ENCODE measurements around the gene NEFH. TPM values are rescaled to one million over a fixed set of nuclear protein-coding genes. Genes with fewer than 3 reads are reported as not detected.

NEFH gene
- total and polyA plus RNA-seq, 2 donors (not counting 3 experiments of a cell fraction or from before 2014, with no cell fraction given): 0.09 to 0.59 TPM

GRCh38 chr22:29433856-29434255, 46.2 kb upstream of the NEFH start:
- FAIRE-seq: no peak
- Histone ChIP-seq H3K9ac (replicated peaks; ENCODE audit: extremely low read depth, insufficient read depth, low read length) (no peak overlapping the region), H2AFZ (ENCODE audit: low read depth, low read length) (no peak overlapping the region), H3K4me3 (replicated peaks in 1 of 3; ENCODE audit: insufficient read depth in 1 of 3, low read depth in 1 of 3, low read length in 3 of 3) (no peak overlapping the region), H3K4me1 (ENCODE audit: control insufficient read depth, extremely low read depth, insufficient read depth, low read length) (no peaks in the 10 kb centered on the region), H3K79me2 (ENCODE audit: control insufficient read depth, insufficient read depth, low read length) (no peaks in the 10 kb centered on the region), H3K4me2 (ENCODE audit: insufficient read depth, low read length) (no peak overlapping the region), H3K36me3 (ENCODE audit: control insufficient read depth in 2 of 2, extremely low read depth in 1 of 2, insufficient read depth in 2 of 2, low read length in 2 of 2) (no peaks in the 10 kb centered on the region), H4K20me1 (replicated peaks; ENCODE audit: control insufficient read depth, extremely low read depth, insufficient read depth, low read length) (no peaks in the 10 kb centered on the region), H3K27ac (ENCODE audit: insufficient read depth, low read depth, low read length) (no peak overlapping the region), H3K9me3 (replicated peaks; ENCODE audit: control insufficient read depth, insufficient read depth, low read length) (no peaks in the 10 kb centered on the region), H3K27me3 (ENCODE audit: control insufficient read depth in 2 of 2, insufficient read depth in 2 of 2, low read length in 2 of 2) (peaks cover 16 to 34% of the 10 kb centered on the region in 2 experiments), H3K9me1 (replicated peaks; ENCODE audit: control insufficient read depth, extremely low read depth, insufficient read depth, low read length) (no peaks in the 10 kb centered on the region)
- ChIA-PET POLR2A (interaction anchor here (0.6 kb wide), 1 partner anchor 14 kb away, joined by 5 read pairs; no protein-coding TSS in a partner anchor), CTCF (interaction anchor here (0.8 kb wide), 1 partner anchor 37 kb away, joined by 3 read pairs; no protein-coding TSS in a partner anchor)
- dilution Hi-C loops (cut with MboI; ENCODE audit: extremely low pct_ligation_motif_present, low sequenced_read_pairs): no loop called here
- intact Hi-C loops (cut with micrococcal nuclease): no loop called here
- TF ChIP-seq MAX (IDR thresholded peaks at IDR 0.05; ENCODE audit: insufficient read depth, insufficient read length): no peak
- TF ChIP-seq EZH2 (IDR thresholded peaks at IDR 0.05; ENCODE audit: borderline replicate concordance, low read depth, low read length, severe bottlenecking): no peak
- no peak for TF ChIP-seq FOS (IDR thresholded peaks at IDR 0.05; ENCODE audit: borderline replicate concordance, insufficient read depth, low read length)
- no peak for TF ChIP-seq MYC (IDR thresholded peaks at IDR 0.05; ENCODE audit: low read depth, low read length)
- TF ChIP-seq GATA2 (IDR thresholded peaks at IDR 0.05; ENCODE audit: insufficient read depth, insufficient read length, low read depth, low read length): no peak
- TF ChIP-seq CTCF (IDR thresholded peaks at IDR 0.05; ENCODE audit: extremely low read depth in 1 of 2, insufficient read depth in 1 of 2, low read depth in 1 of 2, low read length in 2 of 2): no peak
- TF ChIP-seq JUN (IDR thresholded peaks at IDR 0.05; ENCODE audit: borderline replicate concordance, insufficient read depth, insufficient read length, low read depth): no peak
- TF ChIP-seq POLR2A (IDR thresholded peaks at IDR 0.05; ENCODE audit: low read depth, low read length): no peak
- no peak for DNase-seq (ENCODE audit: low read depth, low spot score)
- no TSS peak for BruUV-seq (replicated peaks)
